Endodermal cell (in vitro differentiated cells): ENCODE results near the gene EGLN3. TPM values are rescaled to one million over a fixed set of nuclear protein-coding genes. Genes with fewer than 3 reads are reported as not detected.

Experiments used
- DNase-seq: peaks from one replicate; pipeline ENCODE4 v3.0.0-alpha.2; 2017
- H3K27ac ChIP-seq: 2 replicates; pipeline ENCODE4 v1.5.1; 2013; ENCODE audit warnings: mild to moderate bottlenecking, low read depth, low read length, moderate library complexity
- H3K27me3 ChIP-seq: 2 replicates; pipeline ENCODE4 v1.6.1; 2013; ENCODE audit warnings: mild to moderate bottlenecking, low read length, moderate library complexity; ENCODE audit not compliant: insufficient read depth, control insufficient read depth, poor library complexity, severe bottlenecking
- H3K36me3 ChIP-seq: 2 replicates; pipeline ENCODE4 v1.7.0; 2013; ENCODE audit warnings: mild to moderate bottlenecking, low read length, moderate library complexity; ENCODE audit not compliant: control insufficient read depth, insufficient read depth
- H3K4me1 ChIP-seq: one replicate; pipeline ENCODE4 v1.7.0; 2013; ENCODE audit warnings: low read length; ENCODE audit not compliant: control insufficient read depth, insufficient read depth
- H3K4me3 ChIP-seq: 2 replicates; pipeline ENCODE4 v1.5.1; 2013; ENCODE audit warnings: mild to moderate bottlenecking, low read length, moderate library complexity
- H3K9ac ChIP-seq: 2 replicates; pipeline ENCODE4 v1.6.1; 2013; ENCODE audit warnings: mild to moderate bottlenecking, low read length, moderate library complexity; ENCODE audit not compliant: poor library complexity, severe bottlenecking; ENCODE audit errors: extremely low read depth
- H3K9me3 ChIP-seq: 2 replicates; pipeline ENCODE4 v1.6.1; 2013; ENCODE audit warnings: mild to moderate bottlenecking, low read length, moderate library complexity; ENCODE audit not compliant: control insufficient read depth
- H3K27ac Mint-ChIP-seq: 2 replicates; pipeline ENCODE4 v1.8.0; 2020; ENCODE audit warnings: mixed read lengths
- H3K27me3 Mint-ChIP-seq: 2 replicates; pipeline ENCODE4 v1.8.0; 2021; ENCODE audit warnings: mild to moderate bottlenecking, mixed read lengths; ENCODE audit not compliant: insufficient read depth
- H3K36me3 Mint-ChIP-seq: 2 replicates; pipeline ENCODE4 v1.8.0; 2020; ENCODE audit warnings: low read depth, mixed read lengths
- H3K4me1 Mint-ChIP-seq: 2 replicates; pipeline ENCODE4 v1.8.0; 2020; ENCODE audit warnings: mixed read lengths
- H3K4me3 Mint-ChIP-seq: 2 replicates; pipeline ENCODE4 v1.8.0; 2020; ENCODE audit warnings: mild to moderate bottlenecking, moderate library complexity, mixed read lengths
- H3K9me3 Mint-ChIP-seq: 2 replicates; pipeline ENCODE4 v1.8.0; 2020; ENCODE audit warnings: mild to moderate bottlenecking, mixed read lengths
- WGBS, 2 experiments: methylation state at CpG; one replicate each; pipeline versions ENCODE4 v1.1.5 to v1.1.7; 2013; ENCODE audit warnings: missing lambda C conversion rate in 2 of 2, mixed read lengths in 1 of 2; ENCODE audit not compliant: insufficient coverage in 1 of 2, insufficient read length in 1 of 2; 5-methylcytosine and 5-hydroxymethylcytosine counted together
- total RNA-seq, 2 donors: library from RNA; stranded (reverse); fragmentation: NEBNext Ultra II Directional in 1 of 2; extraction: Animal tissue kit (Norgen Biotek cat#: 25700) in 1 of 2; gene quantifications; 2 replicates in 1 of 2; 3 replicates in 1 of 2; pipeline ENCODE4 v1.2.1, GENCODE V29; 2021
- TF ChIP-seq, protein P1 (sequence below): fragments of 200-600 bp; sonication (generic); conservative IDR thresholded peaks from 2 replicates; pipeline ENCODE4 v1.5.0; 2021; ENCODE audit warnings: antibody characterized with exemption, mild to moderate bottlenecking

EGLN3 gene
- total RNA-seq, 2 donors from 2014 or later = 13.4 to 18.1 TPM

DNA sequence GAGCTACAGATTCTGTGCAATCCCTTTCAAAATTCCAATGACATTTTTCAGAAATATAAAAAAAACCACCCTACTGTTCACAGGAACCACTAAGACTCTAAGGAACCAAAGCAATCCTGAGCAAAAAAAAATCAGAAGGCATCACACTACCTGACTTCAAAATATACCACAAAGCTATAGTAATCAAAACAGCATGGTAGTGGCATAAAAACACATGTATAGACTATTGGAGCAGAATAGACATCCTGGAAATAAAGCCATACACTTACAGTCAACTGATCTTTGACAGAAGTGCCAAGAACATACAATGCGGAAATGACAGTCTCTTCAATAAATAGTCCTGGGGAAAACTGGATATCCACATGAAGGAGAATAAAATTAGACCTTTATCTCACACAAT, 56.5 kb downstream of the EGLN3 start:
- no peaks in the 10 kb centered on the region for H3K36me3 ChIP-seq
- Mint-ChIP-seq H3K9me3 (peaks cover 14% of the 10 kb centered on the region), H3K27ac (no peak overlapping the region), H3K36me3 (peaks cover 5% of the 10 kb centered on the region), H3K27me3 (no peaks in the 10 kb centered on the region), H3K4me3 (no peak overlapping the region), H3K4me1 (no peaks in the 10 kb centered on the region)
- peaks cover 22% of the 10 kb centered on the region for H3K9me3 ChIP-seq
- no peak overlapping the region for H3K9ac ChIP-seq
- 92% methylated on average over 1 of the region's 1 CpG; no CpG with 5 or more reads in 1 of the 2 experiments for WGBS, 2 experiments
- no peak overlapping the region for H3K27ac ChIP-seq
- DNase-seq = no peak
- no peak overlapping the region for H3K4me3 ChIP-seq
- no peaks in the 10 kb centered on the region for H3K27me3 ChIP-seq
- no peaks in the 10 kb centered on the region for H3K4me1 ChIP-seq
- TF ChIP-seq, protein P1, sequence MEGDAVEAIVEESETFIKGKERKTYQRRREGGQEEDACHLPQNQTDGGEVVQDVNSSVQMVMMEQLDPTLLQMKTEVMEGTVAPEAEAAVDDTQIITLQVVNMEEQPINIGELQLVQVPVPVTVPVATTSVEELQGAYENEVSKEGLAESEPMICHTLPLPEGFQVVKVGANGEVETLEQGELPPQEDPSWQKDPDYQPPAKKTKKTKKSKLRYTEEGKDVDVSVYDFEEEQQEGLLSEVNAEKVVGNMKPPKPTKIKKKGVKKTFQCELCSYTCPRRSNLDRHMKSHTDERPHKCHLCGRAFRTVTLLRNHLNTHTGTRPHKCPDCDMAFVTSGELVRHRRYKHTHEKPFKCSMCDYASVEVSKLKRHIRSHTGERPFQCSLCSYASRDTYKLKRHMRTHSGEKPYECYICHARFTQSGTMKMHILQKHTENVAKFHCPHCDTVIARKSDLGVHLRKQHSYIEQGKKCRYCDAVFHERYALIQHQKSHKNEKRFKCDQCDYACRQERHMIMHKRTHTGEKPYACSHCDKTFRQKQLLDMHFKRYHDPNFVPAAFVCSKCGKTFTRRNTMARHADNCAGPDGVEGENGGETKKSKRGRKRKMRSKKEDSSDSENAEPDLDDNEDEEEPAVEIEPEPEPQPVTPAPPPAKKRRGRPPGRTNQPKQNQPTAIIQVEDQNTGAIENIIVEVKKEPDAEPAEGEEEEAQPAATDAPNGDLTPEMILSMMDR = no peak

DNA sequence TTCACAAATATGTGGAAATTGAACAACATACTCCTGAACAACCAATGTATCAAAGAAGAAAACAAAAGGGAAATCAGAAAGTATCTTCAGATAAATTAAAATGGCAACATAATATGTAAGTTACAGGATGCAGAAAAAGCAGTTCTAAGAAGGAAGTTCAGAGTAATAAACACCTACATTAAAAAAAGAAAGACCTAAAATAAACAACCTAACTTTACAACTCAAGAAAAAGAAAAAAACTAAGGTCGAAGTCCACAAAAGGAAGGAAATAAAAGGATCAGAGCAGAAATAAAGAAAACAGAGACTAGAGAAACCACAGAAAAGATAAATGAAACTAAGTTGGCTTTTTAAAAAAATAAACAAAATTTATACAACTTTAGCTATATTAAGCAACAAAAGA, 59.2 kb downstream of the EGLN3 start:
- Histone ChIP-seq H3K9me3 (peaks cover 22% of the 10 kb centered on the region), H3K36me3 (no peaks in the 10 kb centered on the region), H3K27ac (no peak overlapping the region), H3K4me1 (no peaks in the 10 kb centered on the region), H3K4me3 (no peak overlapping the region), H3K9ac (no peak overlapping the region), H3K27me3 (no peaks in the 10 kb centered on the region)
- TF ChIP-seq, protein P1 = no peak
- no peaks in the 10 kb centered on the region for H3K27me3 Mint-ChIP-seq
- no peak overlapping the region for H3K4me3 Mint-ChIP-seq
- H3K9me3 Mint-ChIP-seq = peaks cover 14% of the 10 kb centered on the region
- peaks cover 5% of the 10 kb centered on the region for H3K36me3 Mint-ChIP-seq
- no peaks in the 10 kb centered on the region for H3K4me1 Mint-ChIP-seq
- no peak for DNase-seq
- WGBS, 2 experiments = no CpG with 5 or more reads among the region's 1 CpG
- H3K27ac Mint-ChIP-seq = no peak overlapping the region

DNA sequence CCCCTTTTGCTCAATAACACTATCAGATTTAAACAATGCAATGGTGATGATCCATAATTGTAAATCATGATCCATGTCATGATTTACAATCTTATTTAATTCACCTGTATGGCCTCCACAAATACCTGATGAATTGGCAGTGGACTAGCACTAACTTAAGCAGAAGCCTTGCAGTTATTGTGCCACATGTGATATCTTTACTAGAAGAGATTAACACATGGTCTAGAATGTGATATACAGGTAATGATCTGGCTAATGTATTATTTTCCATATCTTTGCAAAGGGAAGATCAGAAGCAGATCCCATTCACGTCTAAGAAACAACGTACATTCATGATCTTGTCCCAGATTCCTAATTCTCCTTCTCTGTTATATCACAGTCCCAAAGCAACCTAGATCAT, 66.0 kb downstream of the EGLN3 start:
- Mint-ChIP-seq H3K27me3 (no peaks in the 10 kb centered on the region), H3K4me1 (peaks cover 7% of the 10 kb centered on the region)
- WGBS, 2 experiments = 95 to 100% methylated on average over 1 to 2 of the region's 2 CpGs

More for the DNA sequence above, 66.0 kb downstream of the EGLN3 start:
- Histone ChIP-seq H3K27me3 (no peaks in the 10 kb centered on the region), H3K27ac (no peak overlapping the region), H3K9ac (no peak overlapping the region), H3K4me1 (no peaks in the 10 kb centered on the region), H3K4me3 (no peak overlapping the region), H3K9me3 (peaks cover 4% of the 10 kb centered on the region), H3K36me3 (no peaks in the 10 kb centered on the region)
- H3K27ac Mint-ChIP-seq = no peak overlapping the region
- TF ChIP-seq, protein P1 = no peak
- no peak for DNase-seq
- H3K9me3 Mint-ChIP-seq = peaks cover 5% of the 10 kb centered on the region
- H3K4me3 Mint-ChIP-seq = no peak overlapping the region
- no peaks in the 10 kb centered on the region for H3K36me3 Mint-ChIP-seq
